KMS-11 (cell line): ENCODE results near the gene CARTPT.

ENCODE experiments used
- H2AFZ ChIP-seq: fragments of 200-600 bp; sonication (generic); 2 replicates; pipeline ENCODE4 v1.6.1; 2016; ENCODE audit warnings: antibody characterized with exemption, mixed run types, low read depth
- H3K27ac ChIP-seq: fragments of 200-600 bp; sonication (generic); 2 replicates; pipeline ENCODE4 v1.6.1; 2016; ENCODE audit warnings: mild to moderate bottlenecking, mixed run types
- H3K27me3 ChIP-seq: fragments of 200-600 bp; sonication (generic); 2 replicates; pipeline ENCODE4 v1.6.1; 2017; ENCODE audit warnings: mild to moderate bottlenecking, low read depth, mixed run types, moderate library complexity; ENCODE audit not compliant: insufficient read depth
- H3K36me3 ChIP-seq: fragments of 200-600 bp; sonication (generic); 2 replicates; pipeline ENCODE4 v1.6.1; 2017; ENCODE audit warnings: mild to moderate bottlenecking, mixed run types; ENCODE audit not compliant: insufficient read depth
- H3K4me1 ChIP-seq: fragments of 200-600 bp; sonication (generic); 2 replicates; pipeline ENCODE4 v1.6.1; 2016; ENCODE audit warnings: mild to moderate bottlenecking, low read depth, mixed run types; ENCODE audit not compliant: poor library complexity, severe bottlenecking
- H3K4me2 ChIP-seq: fragments of 200-600 bp; sonication (generic); 2 replicates; pipeline ENCODE4 v1.7.0; 2016; ENCODE audit warnings: mild to moderate bottlenecking, mixed run types
- H3K4me3 ChIP-seq: fragments of 200-600 bp; sonication (generic); IDR thresholded peaks from 2 replicates; pipeline ENCODE4 v1.6.1; 2017; ENCODE audit warnings: low read depth, low read length, mixed read lengths; ENCODE audit not compliant: insufficient read depth
- H3K79me2 ChIP-seq: fragments of 200-600 bp; sonication (generic); 2 replicates; pipeline ENCODE4 v1.6.1; 2016; ENCODE audit warnings: low read depth, mixed run types; ENCODE audit not compliant: insufficient read depth
- H3K9ac ChIP-seq: fragments of 200-600 bp; sonication (generic); 2 replicates; pipeline ENCODE4 v1.6.1; 2016; ENCODE audit warnings: mild to moderate bottlenecking, mixed run types
- H4K20me1 ChIP-seq: fragments of 200-600 bp; sonication (generic); 2 replicates; pipeline ENCODE4 v1.6.1; 2016; ENCODE audit warnings: mild to moderate bottlenecking, mixed run types; ENCODE audit not compliant: insufficient read depth
- CTCF ChIP-seq: fragments of 200-600 bp; sonication (generic); conservative IDR thresholded peaks from 2 replicates; pipeline ENCODE4 v1.6.1; 2017; ENCODE audit warnings: low read depth, mild to moderate bottlenecking, antibody characterized with exemption, low read length, moderate library complexity, mixed read lengths

Gene CARTPT

GRCh38 chr5:71732011-71732410, 12.9 kb downstream of the CARTPT start:
- Histone ChIP-seq H3K27ac (no peak overlapping the region), H3K27me3 (no peaks in the 10 kb centered on the region), H3K4me2 (no peak overlapping the region), H4K20me1 (no peaks in the 10 kb centered on the region), H2AFZ (no peak overlapping the region), H3K36me3 (no peaks in the 10 kb centered on the region), H3K79me2 (no peaks in the 10 kb centered on the region), H3K4me3 (no peak overlapping the region), H3K9ac (no peak overlapping the region), H3K4me1 (peaks cover 4% of the 10 kb centered on the region)
- no peak for TF ChIP-seq CTCF

DNA sequence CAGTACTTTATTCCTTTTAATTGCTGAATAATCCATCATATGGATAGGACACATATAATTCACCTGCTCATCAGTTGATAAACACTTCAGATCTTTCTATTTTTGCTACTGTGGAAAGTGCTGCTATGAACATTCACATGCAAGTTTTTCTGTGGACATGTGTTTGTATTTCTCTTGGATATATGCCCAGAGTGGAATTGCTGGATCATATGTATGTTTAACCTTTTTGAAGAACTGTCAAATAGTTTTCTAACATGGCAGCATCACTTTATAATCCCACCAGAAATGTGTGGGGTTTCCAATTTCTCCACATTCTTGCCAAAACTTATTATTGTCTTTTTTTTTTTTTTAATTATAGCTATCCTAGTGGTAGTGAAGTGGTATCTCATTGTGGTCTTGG, 15.1 kb downstream of the CARTPT start:
- H3K79me2 ChIP-seq: no peaks in the 10 kb centered on the region
- H3K36me3 ChIP-seq: no peaks in the 10 kb centered on the region
- no peak for TF ChIP-seq CTCF
- H3K27ac ChIP-seq: no peak overlapping the region
- H3K4me1 ChIP-seq: peaks cover 18% of the 10 kb centered on the region
- no peaks in the 10 kb centered on the region for H4K20me1 ChIP-seq
- no peak overlapping the region for H2AFZ ChIP-seq
- no peaks in the 10 kb centered on the region for H3K27me3 ChIP-seq
- no peak overlapping the region for H3K9ac ChIP-seq
- H3K4me2 ChIP-seq: no peak overlapping the region
- no peak overlapping the region for H3K4me3 ChIP-seq

DNA sequence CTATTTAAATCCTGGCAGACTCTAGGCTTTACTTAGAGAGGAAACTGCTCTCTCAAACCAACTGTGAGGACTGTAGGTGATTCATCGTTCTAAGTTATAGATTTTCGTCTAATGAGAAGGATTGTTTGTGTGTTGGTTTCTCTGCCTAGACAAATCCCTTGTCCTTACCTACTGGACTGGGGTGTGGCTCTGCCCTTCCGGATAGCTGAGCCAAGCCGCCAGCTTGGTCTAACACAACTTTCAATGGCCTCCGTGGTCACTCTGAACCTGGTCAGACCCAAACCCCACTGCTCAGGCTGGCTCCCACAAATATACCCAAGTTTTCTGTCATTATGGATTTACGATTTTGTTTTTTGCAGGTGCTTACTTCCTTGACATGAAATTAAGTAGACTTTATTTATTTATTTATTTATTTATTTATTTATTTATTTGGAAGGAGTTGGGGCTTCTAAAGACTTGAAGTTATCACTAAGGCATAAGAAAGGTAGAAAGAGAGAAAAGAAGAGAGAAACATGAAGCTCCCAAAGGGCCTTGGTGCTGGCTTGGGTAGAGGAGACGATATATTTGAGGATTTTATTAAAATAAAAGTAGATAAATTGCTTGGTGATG, 19.0 kb downstream of the CARTPT start:
- Histone ChIP-seq H3K79me2 (no peaks in the 10 kb centered on the region), H3K36me3 (no peaks in the 10 kb centered on the region), H2AFZ (no peak overlapping the region), H3K4me1 (peaks cover 31% of the 10 kb centered on the region), H3K4me3 (no peak overlapping the region), H3K27me3 (no peaks in the 10 kb centered on the region), H3K9ac (no peak overlapping the region), H4K20me1 (no peaks in the 10 kb centered on the region), H3K4me2 (no peak overlapping the region), H3K27ac (no peak overlapping the region)
- TF ChIP-seq CTCF: no peak

DNA sequence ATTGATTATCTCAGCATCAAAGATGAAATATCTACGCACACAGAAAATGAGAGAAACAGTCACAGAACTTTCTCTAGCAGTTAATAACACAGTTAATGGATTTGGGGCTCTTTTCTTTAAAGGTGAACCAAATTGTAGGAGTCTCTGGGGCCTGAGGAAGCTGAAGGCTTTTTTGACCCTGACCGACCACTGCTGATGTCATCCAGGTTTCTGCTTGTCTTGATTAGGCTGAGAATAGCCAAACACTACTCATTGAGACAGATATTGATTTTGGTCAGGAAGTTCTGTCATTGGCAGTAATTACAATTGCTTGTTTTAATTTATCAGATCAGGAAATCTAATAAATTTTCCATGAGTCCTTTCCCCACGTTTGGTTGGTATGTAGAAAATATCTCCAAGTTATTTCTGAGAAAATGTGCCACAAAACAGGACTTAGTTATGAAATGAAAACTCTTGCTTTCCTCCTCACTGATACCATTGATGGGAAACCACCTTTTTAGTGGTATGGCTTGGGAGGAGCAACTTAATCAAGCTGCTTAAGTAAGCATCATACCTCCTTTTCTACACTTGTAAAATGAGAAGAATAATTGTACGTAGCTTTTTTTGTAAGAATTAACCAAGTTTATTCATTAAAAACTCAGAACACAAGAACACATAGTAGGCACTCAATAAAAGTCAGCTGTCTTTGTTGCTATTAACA, 19.7 kb downstream of the CARTPT start:
- Histone ChIP-seq H2AFZ (no peak overlapping the region), H3K4me1 (peaks cover 31% of the 10 kb centered on the region), H3K4me2 (peak overlapping the region; percentile 39)

More for the DNA sequence above, 19.7 kb downstream of the CARTPT start:
- H3K36me3 ChIP-seq: no peaks in the 10 kb centered on the region
- no peak overlapping the region for H3K27ac ChIP-seq
- no peak overlapping the region for H3K9ac ChIP-seq
- no peak overlapping the region for H3K4me3 ChIP-seq
- no peaks in the 10 kb centered on the region for H3K79me2 ChIP-seq
- no peaks in the 10 kb centered on the region for H4K20me1 ChIP-seq
- no peak for TF ChIP-seq CTCF
- H3K27me3 ChIP-seq: no peaks in the 10 kb centered on the region
